ENCODE measurements around the gene ZSWIM7.
A peak's percentile ranks its signal among the peaks of the same experiment; 100 is the strongest.

ZSWIM7 gene

GRCh38 chr17:15999141-15999973, at the start of gene ZSWIM7, which contains the start of gene TTC19:
Gene ZSWIM7, minus strand, starts transcription at chr17:15999704. Its CDS starts 110 bp downstream, at chr17:15999594.
Gene TTC19, plus strand, starts transcription at chr17:15999824. Its CDS starts 25 bp downstream, at chr17:15999849.
- DNase-seq: peak; percentile 94

- DNase-seq: no peak
Measured at GRCh38 chr17:16048811-16049449, 49.4 kb upstream of the ZSWIM7 start.

GRCh38 chr17:16046966-16047365, 47.5 kb upstream of the ZSWIM7 start:
- DNase-seq: no peak

GRCh38 chr17:16044487-16044886, 45.0 kb upstream of the ZSWIM7 start:
- DNase-seq: no peak

GRCh38 chr17:16040710-16041251, 41.3 kb upstream of the ZSWIM7 start:
- no peak for DNase-seq

GRCh38 chr17:16037636-16038035, 38.1 kb upstream of the ZSWIM7 start:
- DNase-seq: no peak

- no peak for DNase-seq
Measured at GRCh38 chr17:16036261-16036660, 36.8 kb upstream of the ZSWIM7 start.

GRCh38 chr17:16033729-16034349, 34.3 kb upstream of the ZSWIM7 start:
- DNase-seq: no peak

GRCh38 chr17:16027708-16028584, 28.4 kb upstream of the ZSWIM7 start:
- peak; percentile 74 for DNase-seq

- DNase-seq: no peak
Measured at GRCh38 chr17:16026895-16027294, 27.4 kb upstream of the ZSWIM7 start.

- DNase-seq: no peak
Measured at GRCh38 chr17:16025202-16025601, 25.7 kb upstream of the ZSWIM7 start.

- DNase-seq: no peak
Measured at GRCh38 chr17:16023881-16024280, 24.4 kb upstream of the ZSWIM7 start.

- no peak for DNase-seq
Measured at GRCh38 chr17:16019347-16019746, 19.8 kb upstream of the ZSWIM7 start.

- DNase-seq: no peak
Measured at GRCh38 chr17:16013943-16014407, 14.5 kb upstream of the ZSWIM7 start.

- no peak for DNase-seq
Measured at GRCh38 chr17:16007439-16007838, 7.9 kb upstream of the ZSWIM7 start.

GRCh38 chr17:16005636-16006035, 6.1 kb upstream of the ZSWIM7 start:
- DNase-seq: no peak

GRCh38 chr17:16003841-16004240, 4.3 kb upstream of the ZSWIM7 start:
- DNase-seq: no peak

GRCh38 chr17:16002708-16003260, 3.3 kb upstream of the ZSWIM7 start:
- DNase-seq: no peak

GRCh38 chr17:16001226-16001897, 1.9 kb upstream of the ZSWIM7 start:
- DNase-seq: no peak

- DNase-seq: no peak
Measured at GRCh38 chr17:15999974-16000827, 697 bp upstream of the ZSWIM7 start.

All from stimulated activated CD4-positive, alpha-beta T cell treated with anti-CD3 and anti-CD28 coated beads, Interleukin-4, amount 100 ng/mL, for 24 hours (primary cell).